AG04449 (cell line): Measurements from ENCODE around the gene HEMGN.
"Not testable (repeated sequence)": the region's sequence is repeated elsewhere in the genome, so short reads cannot be mapped to it uniquely, and the experiment has no call there.

ENCODE experiments used
- CTCF ChIA-PET: fragments of 350-600 bp; formaldehyde crosslinking; extraction: SDS; loops from one replicate; lab custom pipeline; 2021; ENCODE audit warnings: antibody characterized with exemption; lab: Yijun Ruan, JAX
- POLR2A ChIA-PET: fragments of 400-600, 350-600 bp; formaldehyde crosslinking; extraction: SDS; loops from one replicate; lab custom pipeline; 2020; ENCODE audit warnings: antibody characterized with exemption, inconsistent platforms; lab: Yijun Ruan, JAX
- DNase-seq: peaks from one replicate; pipeline ENCODE4 v3.0.0-alpha.2; 2010; ENCODE audit warnings: low read depth, low spot score
- H3K4me3 ChIP-seq: 2 replicates; pipeline ENCODE4 v1.5.1; 2011; ENCODE audit warnings: low read depth, mild to moderate bottlenecking, control low read depth, low read length
- TF ChIP-seq, protein P1 (sequence below): IDR thresholded peaks from one replicate; pipeline ENCODE4 v1.5.1; 2011; ENCODE audit warnings: mild to moderate bottlenecking, moderate library complexity, low read length, control low read depth, inconsistent platforms; ENCODE audit not compliant: insufficient read depth; ENCODE audit errors: missing control alignments

HEMGN gene

GRCh38 chr9:97978371-97979130, 40.6 kb upstream of the HEMGN start:
- CTCF ChIA-PET = interaction anchor here (0.6 to 5.8 kb wide), 3 partner anchors 22 to 57 kb away, joined by 3 to 50 read pairs (median 3); partner anchors contain the start of gene TRMO
- no peak for DNase-seq
- POLR2A ChIA-PET = no interaction called here
- TF ChIP-seq, protein P1, sequence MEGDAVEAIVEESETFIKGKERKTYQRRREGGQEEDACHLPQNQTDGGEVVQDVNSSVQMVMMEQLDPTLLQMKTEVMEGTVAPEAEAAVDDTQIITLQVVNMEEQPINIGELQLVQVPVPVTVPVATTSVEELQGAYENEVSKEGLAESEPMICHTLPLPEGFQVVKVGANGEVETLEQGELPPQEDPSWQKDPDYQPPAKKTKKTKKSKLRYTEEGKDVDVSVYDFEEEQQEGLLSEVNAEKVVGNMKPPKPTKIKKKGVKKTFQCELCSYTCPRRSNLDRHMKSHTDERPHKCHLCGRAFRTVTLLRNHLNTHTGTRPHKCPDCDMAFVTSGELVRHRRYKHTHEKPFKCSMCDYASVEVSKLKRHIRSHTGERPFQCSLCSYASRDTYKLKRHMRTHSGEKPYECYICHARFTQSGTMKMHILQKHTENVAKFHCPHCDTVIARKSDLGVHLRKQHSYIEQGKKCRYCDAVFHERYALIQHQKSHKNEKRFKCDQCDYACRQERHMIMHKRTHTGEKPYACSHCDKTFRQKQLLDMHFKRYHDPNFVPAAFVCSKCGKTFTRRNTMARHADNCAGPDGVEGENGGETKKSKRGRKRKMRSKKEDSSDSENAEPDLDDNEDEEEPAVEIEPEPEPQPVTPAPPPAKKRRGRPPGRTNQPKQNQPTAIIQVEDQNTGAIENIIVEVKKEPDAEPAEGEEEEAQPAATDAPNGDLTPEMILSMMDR = no peak
- H3K4me3 ChIP-seq = no peak overlapping the region

GRCh38 chr9:97976633-97977032, 38.7 kb upstream of the HEMGN start:
- POLR2A ChIA-PET = not testable (repeated sequence)

DNA sequence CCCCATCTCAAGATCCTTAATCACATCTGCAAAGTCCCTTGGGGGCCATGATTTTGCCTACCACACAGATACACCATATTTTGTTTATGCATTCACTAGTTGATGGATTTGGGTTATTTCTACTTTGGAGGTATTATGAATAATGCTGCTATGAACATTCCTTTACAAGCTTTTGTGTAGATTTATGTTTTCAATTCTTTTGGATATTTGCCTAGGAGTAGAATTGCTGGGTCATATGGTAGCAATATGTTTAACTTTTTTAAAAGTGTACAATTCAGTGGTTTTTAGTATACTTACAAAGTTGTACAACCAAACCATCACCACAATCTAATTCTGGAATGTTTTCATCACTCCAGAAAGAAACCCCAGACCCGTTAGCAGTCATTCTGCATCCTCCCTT, 37.4 kb upstream of the HEMGN start:
- CTCF ChIA-PET = interaction anchor here (0.9 kb wide), 1 partner anchor 60 kb away, joined by 3 read pairs; no protein-coding TSS in a partner anchor
- TF ChIP-seq, protein P1 = no peak
- no peak overlapping the region for H3K4me3 ChIP-seq
- POLR2A ChIA-PET = no interaction called here
- no peak for DNase-seq

More at GRCh38 chr9:97976633-97977032, 38.7 kb upstream of the HEMGN start:
- DNase-seq, H3K4me3 ChIP-seq, CTCF ChIA-PET: not testable (repeated sequence)

DNA sequence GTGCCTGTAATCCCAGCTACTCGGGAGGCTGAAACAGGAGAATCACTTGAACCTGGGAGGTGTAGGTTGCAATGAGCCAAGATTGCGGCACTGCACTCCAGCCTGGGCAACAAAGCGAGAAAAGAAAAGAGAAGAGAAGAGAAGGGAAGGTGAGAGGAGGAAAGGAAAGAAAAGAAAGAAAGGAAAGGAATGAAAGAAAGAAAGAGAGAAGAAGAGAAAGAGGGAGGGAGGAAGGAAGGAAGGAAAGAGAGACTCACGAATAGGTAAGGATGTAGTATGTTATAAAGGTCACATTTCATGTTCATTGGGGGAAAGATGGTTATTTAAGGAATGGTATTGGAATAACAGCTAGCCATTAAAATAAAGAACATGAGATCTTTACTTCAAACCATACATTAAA, 34.8 kb upstream of the HEMGN start:
- H3K4me3 ChIP-seq = no peak overlapping the region
- TF ChIP-seq, protein P1 = no peak
- DNase-seq = no peak
- CTCF ChIA-PET = interaction anchor here (2.6 to 3.3 kb wide), 2 partner anchors 10 to 50 kb away, joined by 9 to 16 read pairs; partner anchors contain the start of genes ANP32B and TRMO
- POLR2A ChIA-PET = no interaction called here

- TF ChIP-seq, protein P1 = no peak
- no peak for DNase-seq
- H3K4me3 ChIP-seq = no peak overlapping the region
- CTCF ChIA-PET = interaction anchor here (1.2 to 2.6 kb wide), 2 partner anchors 13 to 46 kb away, joined by 4 to 9 read pairs; partner anchors contain the start of gene ANP32B
- POLR2A ChIA-PET = no interaction called here
Observed at GRCh38 chr9:97970165-97970564, 32.2 kb upstream of the HEMGN start.

GRCh38 chr9:97969014-97969413, 31.0 kb upstream of the HEMGN start:
- DNase-seq = no peak
- ChIA-PET CTCF (interaction anchor here (0.7 kb wide), 1 partner anchor 12 kb away, joined by 3 read pairs; no protein-coding TSS in a partner anchor), POLR2A (no interaction called here)
- no peak overlapping the region for H3K4me3 ChIP-seq
- TF ChIP-seq, protein P1 = no peak

GRCh38 chr9:97966493-97966892, 28.5 kb upstream of the HEMGN start:
- ChIA-PET CTCF (interaction anchor here (1.1 kb wide), 1 partner anchor 43 kb away, joined by 4 read pairs; no protein-coding TSS in a partner anchor), POLR2A (no interaction called here)
- no peak overlapping the region for H3K4me3 ChIP-seq
- DNase-seq = no peak
- TF ChIP-seq, protein P1 = no peak
